OCI-LY7 (cell line): ENCODE measurements around the gene MEGF8. TPM values are rescaled to one million over a fixed set of nuclear protein-coding genes. Genes with fewer than 3 reads are reported as not detected.
"Not testable (repeated sequence)": the region's sequence is repeated elsewhere in the genome, so short reads cannot be mapped to it uniquely, and the experiment has no call there.

Experiments used
- BruUV-seq: library from RNA; stranded (reverse); fragments of 400-500 nt; replicated peaks from 2 replicates; lab custom pipeline; 2021; lab: Mats Ljungman, UMichigan
- CTCF ChIA-PET: fragments of 300-600 bp; sonication (Branson Sonifier 250); formaldehyde crosslinking; loops from one replicate; lab custom pipeline; 2022; ENCODE audit warnings: antibody characterized with exemption; ENCODE audit not compliant: unreplicated experiment; lab: Charles Lee
- POLR2A ChIA-PET: fragments of 300-600 bp; sonication (Branson Sonifier 250); formaldehyde crosslinking; loops from one replicate; lab custom pipeline; 2022; ENCODE audit warnings: antibody characterized with exemption; lab: Charles Lee
- DNase-seq: peaks from one replicate; pipeline ENCODE4 v3.0.0-alpha.2; 2015; ENCODE audit warnings: low spot score
- H2AFZ ChIP-seq: fragments of 200-600 bp; sonication (generic), shearing (Covaris generic); 2 replicates; pipeline ENCODE4 v1.6.1; 2014; ENCODE audit warnings: mild to moderate bottlenecking, antibody characterized with exemption, low read length, moderate library complexity
- H3K27ac ChIP-seq: fragments of 200-600 bp; sonication (generic); 2 replicates; pipeline ENCODE4 v1.5.1; 2014; ENCODE audit warnings: mixed run types, low read depth, mild to moderate bottlenecking, moderate library complexity, low read length, inconsistent platforms; ENCODE audit not compliant: poor library complexity, severe bottlenecking
- H3K36me3 ChIP-seq: fragments of 200-600 bp; sonication (generic); 2 replicates; pipeline ENCODE4 v1.6.1; 2014; ENCODE audit warnings: mild to moderate bottlenecking, antibody characterized with exemption, low read length, moderate library complexity, mixed read lengths; ENCODE audit not compliant: insufficient read depth
- H3K4me1 ChIP-seq: fragments of 200-600 bp; sonication (generic); 2 replicates; pipeline ENCODE4 v1.5.1; 2014; ENCODE audit warnings: mild to moderate bottlenecking, low read length; ENCODE audit not compliant: insufficient read depth, poor library complexity, severe bottlenecking
- H3K4me2 ChIP-seq: fragments of 200-600 bp; sonication (generic); 2 replicates; pipeline ENCODE4 v1.6.1; 2014; ENCODE audit warnings: mild to moderate bottlenecking, low read length
- H3K4me3 ChIP-seq: fragments of 200-600 bp; sonication (generic); 2 replicates; pipeline ENCODE4 v1.5.1; 2014; ENCODE audit warnings: mild to moderate bottlenecking, low read depth, low read length; ENCODE audit not compliant: poor library complexity, severe bottlenecking
- H3K79me2 ChIP-seq: fragments of 200-600 bp; sonication (generic); 2 replicates; pipeline ENCODE4 v1.6.1; 2016; ENCODE audit warnings: low read depth, mild to moderate bottlenecking, low read length, moderate library complexity, mixed read lengths; ENCODE audit not compliant: insufficient read depth
- H3K9me2 ChIP-seq: fragments of 200-600 bp; sonication (generic); 2 replicates; pipeline ENCODE4 v1.6.1; 2016; ENCODE audit warnings: mild to moderate bottlenecking, low read length, mixed read lengths; ENCODE audit not compliant: insufficient read depth
- H3K9me3 ChIP-seq: fragments of 200-600 bp; sonication (generic); 2 replicates; pipeline ENCODE4 v1.6.1; 2014; ENCODE audit warnings: mild to moderate bottlenecking, mixed run types, low read length, mixed read lengths
- H4K20me1 ChIP-seq: fragments of 200-600 bp; sonication (generic); 2 replicates; pipeline ENCODE4 v1.6.1; 2014; ENCODE audit warnings: mild to moderate bottlenecking, antibody characterized with exemption, low read length, moderate library complexity, mixed read lengths; ENCODE audit not compliant: insufficient read depth
- EZH2phosphoT487 ChIP-seq: fragments of 200-600 bp; sonication (generic); IDR thresholded peaks from 2 replicates; pipeline ENCODE4 v1.6.1; 2018; ENCODE audit warnings: low read depth, borderline replicate concordance, mild to moderate bottlenecking, mixed run types, antibody characterized with exemption, low read length, moderate library complexity, mixed read lengths
- intact Hi-C: fragments of 100-400 bp; cut with micrococcal nuclease; formaldehyde crosslinking; loops from one replicate; pipeline ENCODE4 v1.10.0; 2022; ENCODE audit not compliant: unreplicated experiment
- total RNA-seq, 2 experiments: library from RNA; depleted of rRNA in 1 of 2; stranded (reverse); fragments of >200 nt in 1 of 2; shearing (Covaris generic) in 1 of 2; gene quantifications; 2 replicates each; pipeline ENCODE4 v1.2.3, GENCODE V29; 2014 to 2022
- TF ChIP-seq, protein P1 (sequence below): fragments of 200-600 bp; sonication (generic); conservative IDR thresholded peaks from 2 replicates; pipeline ENCODE4 v1.5.1; 2014; ENCODE audit warnings: mild to moderate bottlenecking, antibody characterized with exemption, low read length, moderate library complexity, mixed read lengths

MEGF8 gene
- total RNA-seq, 2 experiments from 2014 or later, result 10.5 to 14.7 TPM

DNA sequence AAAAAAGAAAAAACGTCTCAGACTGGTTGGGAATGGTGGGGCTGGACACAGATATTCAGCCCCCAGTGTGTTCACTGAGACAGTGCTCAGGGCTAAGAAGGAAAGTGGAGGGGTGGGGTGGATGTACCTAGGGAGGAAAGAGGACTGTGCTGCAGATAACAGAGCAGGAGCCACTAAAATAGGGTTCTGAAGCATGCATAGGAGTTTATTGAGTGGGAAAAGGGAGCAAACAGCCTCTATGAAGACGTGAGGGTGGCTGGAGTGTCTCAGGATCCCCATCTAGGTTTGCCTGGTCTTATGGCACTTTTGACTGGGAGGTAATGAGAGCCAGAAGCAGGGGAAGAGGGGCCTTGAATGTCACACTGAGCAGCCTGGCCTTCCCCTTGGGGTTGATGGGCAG lies 3.4 kb downstream of the MEGF8 start:
- ChIA-PET POLR2A (no interaction called here), CTCF (no interaction called here)
- no peak for DNase-seq
- Histone ChIP-seq H3K4me1 (peaks cover 25% of the 10 kb centered on the region), H4K20me1 (no peaks in the 10 kb centered on the region), H3K79me2 (peaks cover 20% of the 10 kb centered on the region; the same call in 1 of the 2 replicates), H3K4me2 (no peak overlapping the region), H3K27ac (no peak overlapping the region), H3K9me3 (no peaks in the 10 kb centered on the region), H3K4me3 (no peak overlapping the region), H3K9me2 (no peaks in the 10 kb centered on the region), H3K36me3 (no peaks in the 10 kb centered on the region), H2AFZ (no peak overlapping the region)
- intact Hi-C loops, result no loop called here
- TF ChIP-seq EZH2phosphoT487, result no peak
- TF ChIP-seq, protein P1, sequence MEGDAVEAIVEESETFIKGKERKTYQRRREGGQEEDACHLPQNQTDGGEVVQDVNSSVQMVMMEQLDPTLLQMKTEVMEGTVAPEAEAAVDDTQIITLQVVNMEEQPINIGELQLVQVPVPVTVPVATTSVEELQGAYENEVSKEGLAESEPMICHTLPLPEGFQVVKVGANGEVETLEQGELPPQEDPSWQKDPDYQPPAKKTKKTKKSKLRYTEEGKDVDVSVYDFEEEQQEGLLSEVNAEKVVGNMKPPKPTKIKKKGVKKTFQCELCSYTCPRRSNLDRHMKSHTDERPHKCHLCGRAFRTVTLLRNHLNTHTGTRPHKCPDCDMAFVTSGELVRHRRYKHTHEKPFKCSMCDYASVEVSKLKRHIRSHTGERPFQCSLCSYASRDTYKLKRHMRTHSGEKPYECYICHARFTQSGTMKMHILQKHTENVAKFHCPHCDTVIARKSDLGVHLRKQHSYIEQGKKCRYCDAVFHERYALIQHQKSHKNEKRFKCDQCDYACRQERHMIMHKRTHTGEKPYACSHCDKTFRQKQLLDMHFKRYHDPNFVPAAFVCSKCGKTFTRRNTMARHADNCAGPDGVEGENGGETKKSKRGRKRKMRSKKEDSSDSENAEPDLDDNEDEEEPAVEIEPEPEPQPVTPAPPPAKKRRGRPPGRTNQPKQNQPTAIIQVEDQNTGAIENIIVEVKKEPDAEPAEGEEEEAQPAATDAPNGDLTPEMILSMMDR, result no peak
- no TSS peak for BruUV-seq

DNA sequence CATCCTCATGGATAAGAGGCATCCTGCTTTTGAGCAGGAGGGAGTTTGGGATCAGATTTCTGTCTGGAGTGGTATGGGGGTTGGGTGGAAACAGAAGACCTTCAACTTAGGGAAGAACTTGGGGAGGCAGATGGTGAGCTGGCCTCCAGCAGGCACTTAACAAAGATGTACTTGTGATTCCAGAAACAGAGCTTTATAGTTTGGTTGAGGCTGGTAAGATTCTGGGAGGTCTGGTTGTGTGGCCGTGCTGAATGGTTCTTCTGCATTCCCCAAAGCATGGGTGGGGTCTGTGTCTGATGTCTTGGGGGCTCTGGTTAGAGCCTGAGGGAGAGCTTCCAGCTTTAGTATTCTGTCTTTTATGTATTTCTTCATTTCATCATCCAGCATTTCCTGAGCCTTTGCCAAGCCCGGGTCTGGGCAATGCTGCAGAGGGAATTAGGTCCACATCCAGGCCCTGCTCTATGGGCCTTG lies 4.8 kb downstream of the MEGF8 start:
- no peak for DNase-seq
- Histone ChIP-seq H2AFZ (no peak overlapping the region), H3K9me3 (no peaks in the 10 kb centered on the region), H4K20me1 (no peaks in the 10 kb centered on the region), H3K4me3 (no peak overlapping the region), H3K4me2 (no peak overlapping the region), H3K27ac (no peak overlapping the region), H3K79me2 (peaks cover 20% of the 10 kb centered on the region; the same call in 1 of the 2 replicates), H3K9me2 (no peaks in the 10 kb centered on the region), H3K4me1 (peaks cover 16% of the 10 kb centered on the region), H3K36me3 (no peaks in the 10 kb centered on the region)
- TF ChIP-seq EZH2phosphoT487, result no peak
- TF ChIP-seq, protein P1, result no peak
- ChIA-PET CTCF (no interaction called here), POLR2A (no interaction called here)
- no TSS peak for BruUV-seq
- intact Hi-C loops, result no loop called here

DNA sequence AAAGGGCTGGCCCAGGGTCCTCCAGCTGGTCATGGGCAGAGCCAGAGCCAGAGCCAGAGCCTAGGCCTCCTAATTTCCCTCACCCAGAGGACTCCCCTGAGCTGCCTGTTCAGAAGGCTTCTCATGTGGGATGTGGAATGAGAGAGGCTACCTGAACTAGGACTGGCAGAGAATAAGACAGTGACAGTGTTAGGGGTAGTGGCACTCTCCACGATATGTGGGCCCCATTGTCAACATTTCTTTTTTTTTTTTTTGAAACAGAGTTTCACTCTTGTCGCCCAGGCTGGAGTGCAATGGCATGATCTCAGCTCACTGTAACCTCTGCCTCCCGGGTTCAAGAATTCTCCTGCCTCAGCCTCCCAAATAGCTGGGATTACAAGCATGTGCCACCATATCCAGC lies 5.9 kb downstream of the MEGF8 start:
- H2AFZ ChIP-seq, H3K27ac ChIP-seq, intact Hi-C loops, DNase-seq, H3K36me3 ChIP-seq, H3K4me2 ChIP-seq, CTCF ChIA-PET, H3K4me3 ChIP-seq, H3K9me2 ChIP-seq, BruUV-seq, H4K20me1 ChIP-seq, H3K9me3 ChIP-seq, POLR2A ChIA-PET: not testable (repeated sequence)
- H3K79me2 ChIP-seq, result peaks cover 12% of the 10 kb centered on the region; the same call in 1 of the 2 replicates
- peaks cover 13% of the 10 kb centered on the region for H3K4me1 ChIP-seq
